ENCODE results near the gene KIF20A. TPM values are rescaled to one million over a fixed set of nuclear protein-coding genes. Genes with fewer than 3 reads are reported as not detected.

KIF20A gene
- polyA plus RNA-seq, 2 of the 4 experiments (the other 2 are of a cell fraction) = 37.4 to 45.0 TPM

- H3K4me2 ChIP-seq = no peak overlapping the region
- H3K4me3 ChIP-seq = no peak overlapping the region
- H3K27ac ChIP-seq = no peak overlapping the region
- TF ChIP-seq GATA3 (IDR thresholded peaks at IDR 0.05; ENCODE audit: borderline replicate concordance) (no peak), PBX3 (IDR thresholded peaks at IDR 0.05) (no peak), KDM1A (IDR thresholded peaks at IDR 0.05; ENCODE audit: low read depth) (no peak), TFCP2L1 (CRISPR knock-in tag; IDR thresholded peaks at IDR 0.05) (no peak), CBX2 (IDR thresholded peaks at IDR 0.05; ENCODE audit: borderline replicate concordance, low read depth) (no peak), FOXS1 (CRISPR knock-in tag; IDR thresholded peaks at IDR 0.05) (no peak), ZFP36 (IDR thresholded peaks at IDR 0.05; ENCODE audit: borderline replicate concordance, partially characterized antibody) (no peak)
- no peak for ATAC-seq
- POLR2A ChIA-PET = no interaction called here
- 100% methylated on average over 1 of the region's 1 CpG for WGBS (ENCODE audit: missing lambda C conversion rate)
- no peaks in the 10 kb centered on the region for H3K4me1 ChIP-seq
- no peak for FAIRE-seq
- DNase-seq (ENCODE audit: low read depth in 1 of 2, low spot score in 1 of 2) = no peak
- no peaks in the 10 kb centered on the region for H3K9me3 ChIP-seq
- CTCF ChIA-PET = no interaction called here
Observed at GRCh38 chr5:138157626-138158025, 21.3 kb upstream of the KIF20A start.

GRCh38 chr5:138159666-138160065 lies 19.2 kb upstream of the KIF20A start:
- H3K4me2 ChIP-seq = no peak overlapping the region
- no peaks in the 10 kb centered on the region for H3K4me1 ChIP-seq
- no peak overlapping the region for H3K27ac ChIP-seq
- DNase-seq (ENCODE audit: low read depth in 1 of 2, low spot score in 1 of 2) = no peak
- WGBS (ENCODE audit: missing lambda C conversion rate) = 87% methylated on average over 5 of the region's 5 CpGs
- ChIA-PET CTCF (interaction anchor here (1.1 to 1.3 kb wide), 2 partner anchors 12 to 82 kb away, joined by 3 to 4 read pairs; no protein-coding TSS in a partner anchor), POLR2A (no interaction called here)
- H3K9me3 ChIP-seq = no peaks in the 10 kb centered on the region
- TF ChIP-seq POLR2A (IDR thresholded peaks at IDR 0.05; ENCODE audit: low read length) (no peak), ZFP36 (IDR thresholded peaks at IDR 0.05; ENCODE audit: borderline replicate concordance, partially characterized antibody) (no peak), JUNB (IDR thresholded peaks at IDR 0.05) (no peak), HOXA7 (CRISPR knock-in tag; IDR thresholded peaks at IDR 0.05) (no peak), CHD2 (IDR thresholded peaks at IDR 0.05; ENCODE audit: low read length, partially characterized antibody) (no peak), KDM1A (IDR thresholded peaks at IDR 0.05; ENCODE audit: low read depth) (no peak)
- ATAC-seq = no peak
- no peak overlapping the region for H3K4me3 ChIP-seq
- FAIRE-seq = no peak

GRCh38 chr5:138160706-138161105 lies 18.2 kb upstream of the KIF20A start:
- H3K4me1 ChIP-seq = no peaks in the 10 kb centered on the region
- no peak overlapping the region for H3K4me2 ChIP-seq
- ChIA-PET CTCF (no interaction called here), POLR2A (no interaction called here)
- no peaks in the 10 kb centered on the region for H3K9me3 ChIP-seq
- no peak for TF ChIP-seq ATOH8 (CRISPR knock-in tag; IDR thresholded peaks at IDR 0.05; ENCODE audit: low read depth)
- no peak for TF ChIP-seq SMC3 (IDR thresholded peaks at IDR 0.05)
- TF ChIP-seq HES2 (IDR thresholded peaks at IDR 0.05) = no peak
- no peak for TF ChIP-seq EHF (CRISPR knock-in tag; IDR thresholded peaks at IDR 0.05)
- no peak for TF ChIP-seq FOSL2 (IDR thresholded peaks at IDR 0.05)
- TF ChIP-seq FOSL2 (CRISPR knock-in tag; IDR thresholded peaks at IDR 0.05) = no peak
- TF ChIP-seq FOSB (CRISPR knock-in tag; IDR thresholded peaks at IDR 0.05) = no peak
- TF ChIP-seq SREBF2 (IDR thresholded peaks at IDR 0.05) = no peak
- ATAC-seq (no peak), FAIRE-seq (no peak), DNase-seq (ENCODE audit: low read depth in 1 of 2, low spot score in 1 of 2) (no peak)
- no peak overlapping the region for H3K27ac ChIP-seq
- 87% methylated on average over 4 of the region's 4 CpGs for WGBS (ENCODE audit: missing lambda C conversion rate)
- H3K4me3 ChIP-seq = no peak overlapping the region

GRCh38 chr5:138163721-138164120 lies 15.2 kb upstream of the KIF20A start:
- CTCF ChIA-PET = interaction anchor here (0.6 to 1.7 kb wide), 6 partner anchors 30 to 302 kb away, joined by 3 to 6 read pairs (median 3); partner anchors contain the start of gene KDM3B

More at GRCh38 chr5:138163721-138164120, 15.2 kb upstream of the KIF20A start:
- POLR2A ChIA-PET = no interaction called here
- TF ChIP-seq KDM5A (IDR thresholded peaks at IDR 0.05) = no peak
- no peak for DNase-seq (ENCODE audit: low read depth in 1 of 2, low spot score in 1 of 2)
- no peak for ATAC-seq
- no peak for FAIRE-seq
- Histone ChIP-seq H3K4me1 (no peaks in the 10 kb centered on the region), H3K9me3 (no peaks in the 10 kb centered on the region), H3K27ac (no peak overlapping the region), H3K4me3 (no peak overlapping the region), H3K4me2 (no peak overlapping the region)
